NCI-H2107 treated with DMSO at 0.1 percent for 48 hours (cell line): ENCODE measurements around the gene CCDC85B.
"Not testable (repeated sequence)": the region's sequence is repeated elsewhere in the genome, so short reads cannot be mapped to it uniquely, and the experiment has no call there.

Experiments used
- DNase-seq: peaks from one replicate; lab custom pipeline; 2025; ENCODE audit not compliant: unreplicated experiment; lab: John Stamatoyannopoulos, UW

The CCDC85B gene

GRCh38 chr11:65890324-65891218, at the start of gene CCDC85B:
TSS of gene CCDC85B (plus strand) at chr11:65890673. CDS start at chr11:65890784, 111 bp downstream.
- peak; percentile 84 for DNase-seq

GRCh38 chr11:65842144-65842543, 48.3 kb upstream of the CCDC85B start:
- no peak for DNase-seq

- no peak for DNase-seq
These were observed 46.7 kb upstream of the CCDC85B start for GRCh38 chr11:65843811-65844210.

- no peak for DNase-seq
These were observed 46.1 kb upstream of the CCDC85B start for GRCh38 chr11:65844231-65844872.

- no peak for DNase-seq
These were observed 42.7 kb upstream of the CCDC85B start for GRCh38 chr11:65847746-65848145.

- not testable (repeated sequence) for DNase-seq
These were observed 41.8 kb upstream of the CCDC85B start for GRCh38 chr11:65848693-65849092.

- no peak for DNase-seq
These were observed 41.1 kb upstream of the CCDC85B start for GRCh38 chr11:65849366-65849765.

GRCh38 chr11:65849771-65850216, 40.7 kb upstream of the CCDC85B start:
- no peak for DNase-seq

- no peak for DNase-seq
These were observed 40.0 kb upstream of the CCDC85B start for GRCh38 chr11:65850217-65851082.

GRCh38 chr11:65851083-65851579, 39.3 kb upstream of the CCDC85B start:
- no peak for DNase-seq

GRCh38 chr11:65851811-65852507, 38.5 kb upstream of the CCDC85B start:
- no peak for DNase-seq

GRCh38 chr11:65852508-65853245, 37.8 kb upstream of the CCDC85B start:
- no peak for DNase-seq

- DNase-seq: no peak
These were observed 37.1 kb upstream of the CCDC85B start for GRCh38 chr11:65853246-65853979.

- no peak for DNase-seq
These were observed 36.3 kb upstream of the CCDC85B start for GRCh38 chr11:65854161-65854592.

- no peak for DNase-seq
These were observed 35.3 kb upstream of the CCDC85B start for GRCh38 chr11:65854852-65855837.

- no peak for DNase-seq
These were observed 34.5 kb upstream of the CCDC85B start for GRCh38 chr11:65855927-65856363.

GRCh38 chr11:65856689-65857499, 33.6 kb upstream of the CCDC85B start:
- no peak for DNase-seq
